Measurements from ENCODE around the gene CIDEA. TPM values are rescaled to one million over a fixed set of nuclear protein-coding genes. Genes with fewer than 3 reads are reported as not detected.

CIDEA gene
- total RNA-seq, 4 donors from 2014 or later, result 3.0 TPM; not detected in 3

GRCh38 chr18:12255626-12256026 lies 1.5 kb downstream of the CIDEA start:
- 46 to 74% methylated on average over 3 to 4 of the region's 4 CpGs for WGBS, 2 donors
- no peak for DNase-seq

GRCh38 chr18:12256951-12257350 lies 2.8 kb downstream of the CIDEA start:
- 28 to 41% methylated on average over 6 of the region's 6 CpGs for WGBS, 2 donors
- H3K27ac ChIP-seq, result peak overlapping the region in 2 of 4 donors; percentile 52 to 65
- intact Hi-C loops (cut with DNase I), result no loop called here
- peaks cover 16 to 56% (median 26%) of the 10 kb centered on the region in 3 donors for H3K4me1 ChIP-seq
- peaks cover 4 to 36% (median 9%) of the 10 kb centered on the region in 4 donors for H3K27me3 ChIP-seq
- H3K4me3 ChIP-seq, result no peak overlapping the region
- no peak for DNase-seq
- TF ChIP-seq CTCF (IDR thresholded peaks at IDR 0.05), result no peak
- no peak for TF ChIP-seq POLR2A (IDR thresholded peaks at IDR 0.05)
- H3K36me3 ChIP-seq, result no peaks in the 10 kb centered on the region
- no peaks in the 10 kb centered on the region for H3K9me3 ChIP-seq

More at GRCh38 chr18:12255626-12256026, 1.5 kb downstream of the CIDEA start:
- no peak for TF ChIP-seq POLR2A (IDR thresholded peaks at IDR 0.05)
- no peak for TF ChIP-seq CTCF (IDR thresholded peaks at IDR 0.05)
- Histone ChIP-seq H3K4me1 (peaks cover 16 to 56% (median 26%) of the 10 kb centered on the region in 3 donors), H3K36me3 (no peaks in the 10 kb centered on the region), H3K27me3 (peaks cover 4 to 46% (median 9%) of the 10 kb centered on the region in 4 donors), H3K4me3 (no peak overlapping the region), H3K27ac (no peak overlapping the region), H3K9me3 (no peaks in the 10 kb centered on the region)
- intact Hi-C loops (cut with DNase I), result no loop called here

GRCh38 chr18:12257996-12258718 lies 4.0 kb downstream of the CIDEA start:
- intact Hi-C loops (cut with DNase I), result no loop called here
- DNase-seq, result no peak
- peak overlapping the region in 3 of 4 donors; percentile 52 to 65 (median 53) for H3K27ac ChIP-seq
- no peak overlapping the region for H3K4me3 ChIP-seq
- H3K4me1 ChIP-seq, result peaks cover 16 to 53% (median 26%) of the 10 kb centered on the region in 3 donors
- no peaks in the 10 kb centered on the region for H3K9me3 ChIP-seq
- TF ChIP-seq CTCF (IDR thresholded peaks at IDR 0.05) (no peak), POLR2A (IDR thresholded peaks at IDR 0.05) (no peak)
- H3K27me3 ChIP-seq, result peaks cover 4 to 29% (median 9%) of the 10 kb centered on the region in 4 donors
- 73 to 83% methylated on average over 10 to 20 of the region's 21 CpGs for WGBS, 2 donors
- no peaks in the 10 kb centered on the region for H3K36me3 ChIP-seq

- TF ChIP-seq POLR2A (IDR thresholded peaks at IDR 0.05), result no peak
- TF ChIP-seq CTCF (IDR thresholded peaks at IDR 0.05), result no peak
These were observed 4.9 kb downstream of the CIDEA start for GRCh38 chr18:12258719-12259705.

More at GRCh38 chr18:12258719-12259705, 4.9 kb downstream of the CIDEA start:
- DNase-seq, result no peak
- 81 to 85% methylated on average over 9 to 20 of the region's 29 CpGs for WGBS, 2 donors
- H3K27me3 ChIP-seq, result peaks cover 0 to 21% (median 5%) of the 10 kb centered on the region in 4 donors
- intact Hi-C loops (cut with DNase I), result no loop called here
- peak overlapping the region in 1 of 4 donors; percentile 52 for H3K27ac ChIP-seq
- H3K9me3 ChIP-seq, result no peaks in the 10 kb centered on the region
- no peak overlapping the region for H3K4me3 ChIP-seq
- H3K36me3 ChIP-seq, result no peaks in the 10 kb centered on the region
- H3K4me1 ChIP-seq, result peaks cover 7 to 45% (median 19%) of the 10 kb centered on the region in 3 donors

Measured in esophagus squamous epithelium (tissue), 5 donors.